Fibroblast of lung (primary cell): ENCODE measurements around the gene DDX60.

Source experiments
- CTCF ChIP-seq, 2 donors: IDR thresholded peaks in 1 of 2; conservative IDR thresholded peaks in 1 of 2; 1 replicate in 1 of 2; 2 replicates in 1 of 2; pipeline ENCODE4 v1.5.1; 2011 to 2012; ENCODE audit warnings: low read length in 2 of 2, control low read depth in 1 of 2, inconsistent platforms in 1 of 2, low read depth in 1 of 2, mild to moderate bottlenecking in 1 of 2
- EZH2 ChIP-seq: IDR thresholded peaks from 2 replicates; pipeline ENCODE4 v1.5.1; 2012; ENCODE audit warnings: low read length, control low read depth, mild to moderate bottlenecking; ENCODE audit errors: missing control alignments

DNA sequence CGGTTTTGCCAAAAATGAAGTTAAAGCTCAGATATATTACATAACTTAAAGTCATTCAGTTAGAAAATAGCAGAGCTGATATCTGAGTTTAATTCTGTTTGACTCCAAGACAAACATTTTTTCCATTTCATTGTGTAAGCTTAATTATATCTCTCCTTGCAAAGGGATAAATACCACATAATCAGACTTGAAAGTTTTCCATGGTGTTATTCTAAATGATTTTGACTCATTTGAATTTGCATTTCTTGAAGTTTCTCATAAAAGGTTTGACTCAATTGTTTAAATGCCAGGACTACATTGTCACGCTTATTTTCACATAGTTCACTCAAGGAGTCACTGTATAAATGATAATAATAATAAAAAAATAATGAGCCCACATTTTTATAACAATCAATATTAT is 39.4 kb upstream of the DDX60 start:
- TF ChIP-seq CTCF (conservative IDR thresholded peaks at IDR 0.05 in 1 of 2, IDR thresholded peaks at IDR 0.05 in 1 of 2; ENCODE audit: low read depth in 1 of 2, low read length in 2 of 2): no peak
- no peak for TF ChIP-seq EZH2
